Measurements from ENCODE around the gene TANGO6.

TANGO6 gene

DNA sequence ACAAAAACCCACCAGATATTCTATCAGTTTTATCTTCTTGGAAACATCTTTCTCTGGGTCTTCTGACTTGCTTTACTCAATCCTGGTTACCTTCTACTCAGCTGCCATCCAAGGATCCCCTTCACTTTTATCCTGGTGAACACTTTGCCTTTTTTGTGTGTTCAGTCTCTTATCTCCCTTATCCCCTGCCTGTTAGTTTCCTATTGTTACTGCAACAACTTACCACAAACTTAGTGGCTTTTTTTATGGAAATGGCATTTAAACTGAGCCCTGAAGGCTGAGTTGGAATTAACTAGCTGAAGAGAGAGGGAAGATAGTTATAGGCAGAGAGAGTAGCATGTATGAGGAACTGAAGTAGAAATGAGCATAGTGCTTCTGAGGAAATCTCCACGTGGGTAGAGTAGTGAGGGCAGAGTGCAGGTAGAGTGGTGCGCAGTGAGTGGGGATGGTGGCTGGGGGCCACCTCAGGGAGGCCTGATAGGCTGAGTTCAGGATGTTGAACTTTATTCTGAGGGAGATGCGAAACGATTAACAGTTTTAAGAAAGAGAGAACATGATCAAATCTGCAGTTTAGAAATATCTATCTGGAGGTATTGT is 26.3 kb downstream of the TANGO6 start:
- DNase-seq = no peak

DNA sequence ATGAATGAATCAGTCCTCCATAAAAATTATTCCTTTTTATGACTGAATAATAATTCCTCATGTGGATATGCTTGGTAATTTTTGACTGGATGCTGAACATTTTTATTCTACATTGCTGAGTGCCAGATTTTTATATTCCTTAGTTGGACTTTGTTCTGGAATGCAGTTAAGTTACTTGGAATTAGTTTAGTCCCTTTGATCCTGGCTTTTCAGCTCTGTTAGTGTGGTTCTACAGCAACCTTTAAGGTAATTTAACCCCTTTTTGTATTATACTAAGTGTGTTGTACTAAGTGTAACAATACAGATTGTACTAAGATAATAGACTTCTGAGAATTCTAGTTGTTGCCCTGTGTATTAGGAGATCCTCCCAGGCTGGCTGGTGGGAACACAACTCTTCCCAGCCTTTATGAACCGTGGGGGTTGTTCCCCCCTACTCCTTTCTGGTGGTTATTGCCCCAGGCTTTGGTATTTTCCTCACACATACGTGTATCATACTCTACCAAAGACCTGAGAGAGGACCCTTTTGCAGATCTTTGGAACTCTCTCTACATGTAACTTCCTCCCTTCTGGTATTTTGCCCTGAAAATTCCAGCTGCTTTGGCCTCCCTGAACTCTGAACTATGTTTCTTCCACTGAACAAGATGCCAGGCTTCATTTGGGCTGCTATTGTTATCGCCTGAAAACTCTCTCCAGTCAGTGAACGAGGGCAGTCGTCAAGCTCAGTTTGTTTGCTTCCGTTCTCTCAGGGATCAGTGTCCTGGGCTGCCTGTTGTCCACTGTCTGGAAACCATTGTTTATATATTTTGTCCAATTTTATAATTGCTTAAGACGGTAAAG is 30.5 kb downstream of the TANGO6 start:
- DNase-seq = no peak

DNA sequence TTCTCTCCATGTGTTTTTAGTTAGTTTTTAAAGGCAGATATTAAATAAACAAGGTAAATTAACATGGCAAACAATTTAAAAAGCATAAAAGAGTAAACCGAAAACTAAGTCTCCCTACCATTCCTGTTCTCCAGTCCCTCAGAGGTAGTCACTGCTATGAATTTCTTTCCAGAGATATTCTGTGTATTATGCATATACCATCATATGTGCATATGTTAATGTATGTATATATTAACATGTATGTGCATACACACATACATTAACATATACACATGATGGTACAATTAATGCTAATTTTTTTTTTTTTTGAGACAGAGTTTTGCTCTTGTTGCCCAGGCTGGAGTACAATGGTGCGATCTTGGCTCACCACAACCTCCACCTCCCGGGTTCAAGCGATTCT is 32.5 kb downstream of the TANGO6 start:
- DNase-seq = no peak

DNA sequence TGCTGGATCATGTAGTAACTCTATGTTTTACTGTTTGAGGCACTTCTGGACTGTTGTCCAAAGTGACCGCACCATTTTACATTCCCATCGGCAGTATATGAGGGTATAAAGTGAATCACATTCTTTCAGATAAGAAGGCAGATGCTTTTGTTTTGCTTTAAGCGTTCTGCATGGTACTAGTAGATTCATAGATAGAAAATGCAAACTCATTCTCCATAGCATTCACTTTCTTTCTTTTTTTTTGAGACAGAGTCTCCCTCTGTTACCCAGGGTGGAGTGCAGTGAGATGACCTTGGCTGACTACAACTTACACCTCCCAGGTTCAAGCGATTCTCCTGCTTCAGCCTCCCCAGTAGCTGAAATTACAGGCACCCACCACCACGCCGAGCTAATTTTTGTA is 40.4 kb downstream of the TANGO6 start:
- DNase-seq = no peak

DNA sequence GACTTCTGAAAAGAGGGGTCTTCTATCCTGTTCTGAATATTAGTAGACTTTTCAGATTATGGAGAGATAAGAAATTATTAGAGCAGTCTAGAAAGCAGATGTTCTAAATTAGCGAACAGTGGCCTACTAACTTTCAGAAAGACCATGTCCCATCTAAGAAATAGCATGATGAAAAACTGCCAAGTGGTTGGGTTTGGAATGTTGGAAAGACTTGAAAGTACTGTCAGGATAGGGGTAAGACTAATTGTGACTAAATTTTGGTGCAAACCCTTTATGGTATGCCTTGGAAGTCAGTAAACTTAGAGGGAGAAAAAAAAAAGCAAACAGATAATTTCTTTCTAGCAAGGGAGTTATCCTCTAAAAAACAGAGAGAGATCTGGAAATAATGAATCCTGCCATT is 41.1 kb downstream of the TANGO6 start:
- DNase-seq = no peak

DNA sequence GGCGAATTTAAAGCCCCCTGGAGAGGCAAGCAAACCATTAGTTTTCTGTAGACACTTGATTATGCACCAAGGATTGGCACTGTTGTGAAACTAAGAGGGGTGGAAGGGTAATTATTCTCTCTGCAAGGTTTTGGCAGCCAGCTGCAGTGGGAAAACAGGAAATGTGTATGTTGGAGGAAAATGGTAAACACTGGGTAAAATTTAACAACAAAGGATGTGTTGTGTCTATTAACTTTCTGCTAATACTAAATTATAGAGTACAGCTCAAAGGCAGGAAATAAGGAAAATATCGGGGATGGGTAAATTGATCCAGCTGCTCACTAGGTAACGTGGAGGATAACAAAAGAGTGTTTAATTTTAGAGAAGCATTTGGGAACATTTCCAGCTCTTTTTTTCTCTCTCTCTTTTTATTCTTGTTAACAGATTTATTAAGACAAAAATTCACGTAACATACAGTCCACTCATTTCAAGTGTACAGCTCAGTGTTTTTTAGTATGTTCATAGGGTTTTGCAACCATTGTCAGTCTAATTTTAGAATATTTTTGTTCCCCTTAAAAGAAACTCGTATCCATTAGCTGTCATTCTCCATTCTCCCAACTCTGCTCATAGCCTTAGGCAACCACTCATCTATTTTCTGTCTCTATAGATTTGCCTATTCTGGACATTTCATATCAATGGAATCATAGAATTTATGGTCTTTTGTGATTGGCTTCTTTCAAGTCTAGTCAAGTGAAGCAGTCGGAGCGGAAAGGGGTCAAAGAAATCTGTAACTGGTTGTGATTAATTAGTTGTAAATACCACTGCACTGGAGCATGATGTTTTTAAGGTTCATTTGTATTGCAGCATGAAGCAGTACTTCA is 41.8 kb downstream of the TANGO6 start:
- DNase-seq = peak; percentile 89

DNA sequence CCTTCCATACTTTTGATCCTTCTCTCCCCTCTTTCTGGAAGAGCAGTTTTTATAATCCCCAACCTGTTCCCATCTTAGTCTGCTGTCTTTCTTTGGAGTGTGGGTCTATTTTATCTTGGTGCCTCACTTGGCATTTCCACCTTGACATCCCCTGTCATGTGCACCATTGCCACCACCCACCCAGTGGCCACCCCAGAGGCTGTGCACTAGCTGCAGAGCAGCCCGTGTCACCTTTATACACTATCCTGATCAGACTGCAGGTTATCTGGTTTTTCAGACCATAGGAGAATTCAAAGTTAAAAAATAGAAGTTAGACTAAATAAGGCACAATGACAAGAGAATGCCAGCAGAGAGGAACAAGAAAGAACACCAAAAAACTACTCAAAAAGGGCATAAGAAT is 43.8 kb downstream of the TANGO6 start:
- no peak for DNase-seq

DNA sequence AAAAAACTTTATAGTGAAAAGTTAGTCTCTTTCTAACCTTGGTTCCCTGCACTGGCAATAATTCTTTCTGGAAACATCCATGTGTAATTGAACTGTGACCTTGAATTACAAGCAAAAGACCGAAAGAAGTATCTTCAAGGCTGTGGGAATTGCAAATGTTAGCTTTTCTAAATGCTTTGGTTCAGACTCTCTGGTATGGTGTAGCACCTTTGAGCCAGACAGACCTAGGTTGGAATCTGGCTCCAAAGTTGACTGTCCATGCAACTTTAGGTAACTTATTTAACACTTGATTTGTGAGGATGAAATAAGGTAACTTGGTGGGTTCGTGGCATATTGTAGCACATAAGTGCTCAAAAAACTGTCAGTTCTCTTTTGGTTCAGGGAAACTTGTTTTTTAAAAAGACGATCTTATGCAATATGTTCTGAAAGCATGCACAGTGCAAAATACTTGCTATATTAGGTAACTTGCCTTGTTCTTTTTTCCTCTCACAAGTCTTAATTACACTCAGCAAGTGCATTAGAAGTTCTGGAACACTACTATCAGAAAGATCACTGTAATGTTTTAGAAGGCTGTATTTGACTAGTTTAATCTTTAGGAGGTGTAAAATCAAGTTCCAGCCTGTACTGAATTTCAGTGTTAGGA is 46.3 kb downstream of the TANGO6 start:
- no peak for DNase-seq

DNA sequence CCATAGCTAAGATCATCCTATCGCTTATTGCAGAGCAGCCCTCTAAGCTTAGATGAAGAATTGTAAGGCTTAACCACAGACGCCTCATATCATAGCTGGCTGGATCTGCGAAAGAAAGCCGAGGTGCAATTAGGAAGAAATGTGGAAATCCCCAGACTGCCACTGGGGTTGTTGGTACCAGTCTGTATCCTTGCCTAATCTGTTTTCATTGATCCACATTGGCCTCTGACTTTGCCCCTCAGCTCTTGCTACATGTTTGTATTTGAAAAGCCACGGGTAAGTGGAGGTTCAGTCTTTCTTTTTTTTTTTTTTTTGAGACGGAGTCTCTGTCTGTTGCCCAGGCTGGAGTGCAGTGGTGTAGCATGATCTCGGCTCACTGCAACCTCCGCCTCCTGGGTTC is 48.9 kb downstream of the TANGO6 start:
- no peak for DNase-seq

DNA sequence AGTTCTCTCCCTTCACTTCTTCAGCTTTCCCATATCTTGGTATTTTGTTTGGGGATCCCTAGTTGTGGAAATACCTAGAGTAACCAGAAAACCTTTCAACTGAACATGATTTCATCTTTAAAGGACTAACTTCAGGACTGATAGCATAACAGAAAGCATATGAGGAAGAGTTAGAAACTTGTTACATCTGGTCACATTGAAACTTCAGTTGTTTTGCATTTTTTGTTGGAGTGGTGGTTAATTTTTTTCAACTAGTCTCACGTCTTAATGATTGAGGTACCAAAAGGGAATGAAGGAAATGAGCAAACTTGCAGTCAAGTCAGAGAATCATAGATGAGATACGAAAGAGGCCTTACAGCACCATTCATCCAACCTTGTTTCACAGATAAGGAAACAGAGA is 49.6 kb downstream of the TANGO6 start:
- no peak for DNase-seq

DNA sequence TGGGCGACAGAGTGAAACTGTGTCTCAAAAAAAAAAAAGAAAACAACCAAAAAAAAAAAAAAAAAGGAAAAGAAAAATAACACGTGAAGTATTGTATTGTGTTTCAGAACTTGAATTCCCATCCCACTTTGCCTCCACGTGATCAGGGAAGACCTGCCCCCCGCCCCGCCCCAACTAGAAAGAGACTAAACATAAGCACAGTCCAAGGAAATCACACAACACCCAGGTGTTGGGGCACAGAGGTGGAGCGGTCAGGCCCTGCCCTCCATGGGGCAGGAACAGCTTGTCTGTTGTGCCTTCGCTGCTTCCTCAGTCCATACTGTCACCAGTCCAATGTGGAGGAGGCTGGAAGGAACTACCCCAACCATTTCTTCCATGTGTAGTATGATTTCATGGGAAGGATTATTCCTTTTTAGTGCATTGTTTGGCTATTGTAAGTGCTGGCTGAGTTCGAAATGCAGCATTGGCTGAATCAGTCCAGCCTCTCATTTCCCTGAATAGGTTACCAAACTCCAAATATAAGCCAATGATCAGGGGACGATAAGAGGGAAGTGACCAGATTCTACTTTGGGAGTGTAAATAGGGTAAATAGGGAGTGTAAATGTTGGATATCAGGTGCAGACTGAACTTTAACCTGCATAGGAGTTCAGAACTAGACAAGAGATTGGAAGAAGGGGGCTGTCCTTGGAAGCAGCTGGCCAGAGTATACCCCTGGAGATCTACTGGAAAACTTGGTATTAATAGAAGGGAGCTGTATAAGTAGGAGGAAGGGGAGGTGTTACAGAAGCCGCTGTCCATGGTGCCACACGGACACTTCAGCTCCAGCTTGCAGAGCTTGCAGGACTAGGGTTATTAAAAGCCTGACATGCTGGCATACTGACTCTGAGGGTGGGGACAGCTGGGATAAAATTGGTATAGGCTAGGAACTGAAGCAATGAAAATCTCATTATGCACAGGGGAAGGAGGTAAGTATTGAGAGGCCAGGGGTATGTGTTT is 50.7 kb downstream of the TANGO6 start:
- DNase-seq = no peak

DNA sequence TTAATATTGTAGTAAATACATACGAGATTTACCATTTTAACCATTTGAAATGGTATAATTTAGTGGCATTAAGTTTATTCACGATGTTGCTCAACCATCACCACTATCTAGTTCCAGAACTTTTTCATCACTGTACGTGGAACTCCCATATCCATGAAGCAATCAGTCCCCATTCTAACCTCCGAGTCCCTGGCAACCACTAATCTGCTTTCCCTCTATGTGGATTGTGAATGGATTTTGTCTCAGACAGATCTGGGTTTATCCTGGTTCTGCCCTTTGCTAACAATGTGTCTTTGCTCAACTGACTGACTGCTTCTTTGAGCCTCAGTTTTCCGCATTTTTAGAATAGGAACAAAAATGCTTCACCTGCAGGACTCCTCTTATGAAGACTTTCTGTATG is 51.4 kb downstream of the TANGO6 start:
- DNase-seq = no peak

DNA sequence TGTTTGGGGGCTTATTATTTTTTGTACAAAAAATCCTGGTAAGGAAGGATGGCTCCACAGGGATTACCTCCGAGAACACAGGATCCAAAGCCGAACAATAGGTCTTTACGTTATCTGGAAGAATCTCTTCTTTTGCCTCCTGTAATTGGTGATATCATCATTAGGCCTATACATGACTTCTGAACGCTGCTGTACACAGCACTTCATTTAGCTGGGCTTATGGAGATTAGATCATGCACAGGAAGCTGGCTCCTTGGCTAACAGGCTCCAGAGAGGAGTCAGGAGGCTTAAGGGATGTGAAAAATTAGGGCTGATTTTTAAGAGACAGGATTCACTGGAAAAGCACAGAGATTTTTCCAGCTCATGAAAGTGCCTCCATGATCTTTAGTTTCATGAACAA is 54.7 kb downstream of the TANGO6 start:
- no peak for DNase-seq

DNA sequence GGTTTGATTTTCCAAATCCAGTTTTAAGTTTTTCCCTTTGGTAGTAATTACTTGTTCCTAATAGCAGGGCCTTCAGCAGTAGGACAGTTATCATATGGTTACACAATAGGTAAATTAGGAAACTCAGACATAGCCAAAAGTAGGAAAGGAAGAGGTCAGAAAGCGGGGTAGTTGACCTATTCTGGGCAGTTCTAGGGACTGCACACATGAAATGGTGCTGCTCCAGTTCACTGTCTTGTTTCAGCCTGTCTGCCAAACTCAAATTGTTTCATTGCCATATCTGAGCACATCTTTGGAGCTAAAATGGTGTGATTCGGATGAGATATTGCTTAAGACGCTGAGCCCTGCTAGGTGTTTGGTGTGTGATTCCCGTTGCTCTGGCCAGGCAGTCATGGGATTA is 56.7 kb downstream of the TANGO6 start:
- DNase-seq = no peak

DNA sequence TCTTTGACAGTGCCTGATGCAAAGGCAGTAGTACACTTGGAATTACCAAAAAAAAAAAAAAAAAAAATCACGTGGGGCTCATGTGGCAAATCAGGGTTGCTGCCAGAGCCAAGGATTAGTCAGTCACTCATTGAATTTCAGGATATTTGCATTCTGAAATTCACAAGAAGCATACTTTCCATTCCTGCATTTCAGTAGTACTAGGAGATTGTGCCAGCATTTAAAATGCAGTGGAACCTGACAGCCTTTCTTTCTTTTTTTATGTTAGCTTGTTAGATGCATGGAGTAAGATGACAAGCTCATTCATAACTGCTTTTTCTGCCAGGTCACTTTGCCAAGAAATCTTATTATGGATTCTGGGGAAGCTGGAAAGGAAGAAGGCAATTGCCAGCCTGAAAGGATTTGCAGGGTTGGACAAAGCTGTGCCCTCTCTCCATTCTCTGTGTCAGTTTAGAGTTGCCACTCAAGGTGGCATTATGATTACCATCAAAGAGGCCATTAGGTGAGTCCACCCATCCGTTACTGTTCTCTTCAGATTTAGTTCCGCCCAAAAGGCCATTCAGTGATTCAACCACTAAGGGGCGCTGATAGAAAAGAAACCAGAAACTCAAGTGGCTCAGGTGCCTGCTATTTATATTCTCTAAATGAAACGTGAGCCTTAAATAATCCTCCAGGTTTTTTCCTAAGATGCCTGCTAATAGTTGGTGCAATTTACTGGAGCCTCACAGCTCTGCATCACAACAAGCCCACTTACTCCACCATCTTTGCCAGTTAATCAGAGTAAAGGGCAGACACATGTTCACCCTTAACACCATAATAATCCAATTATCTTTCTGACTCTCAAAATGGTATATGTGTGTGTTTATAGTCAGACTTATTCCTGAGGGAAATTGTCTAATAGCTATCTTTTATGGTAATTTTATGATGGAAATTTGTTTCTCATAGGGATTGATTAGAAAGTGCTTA is 59.0 kb downstream of the TANGO6 start:
- peak; percentile 69 for DNase-seq

DNA sequence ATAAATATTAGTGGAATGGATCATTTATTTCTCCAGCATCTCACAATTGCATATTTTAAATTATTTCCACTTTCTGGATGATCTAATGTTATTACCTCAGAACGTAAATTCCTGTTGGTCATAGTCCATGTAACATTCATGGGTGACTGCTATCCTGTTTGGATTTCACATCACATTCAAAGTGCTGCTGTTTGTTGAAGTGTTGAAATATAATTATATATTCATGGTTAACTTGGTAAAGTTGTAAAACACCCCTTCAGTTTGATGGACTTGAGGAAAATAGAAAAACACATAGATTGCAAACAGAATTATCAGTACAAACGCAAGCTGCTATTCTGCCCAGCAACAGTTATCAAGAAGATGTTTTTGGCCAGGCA is 59.6 kb downstream of the TANGO6 start:
- no peak for DNase-seq

DNA sequence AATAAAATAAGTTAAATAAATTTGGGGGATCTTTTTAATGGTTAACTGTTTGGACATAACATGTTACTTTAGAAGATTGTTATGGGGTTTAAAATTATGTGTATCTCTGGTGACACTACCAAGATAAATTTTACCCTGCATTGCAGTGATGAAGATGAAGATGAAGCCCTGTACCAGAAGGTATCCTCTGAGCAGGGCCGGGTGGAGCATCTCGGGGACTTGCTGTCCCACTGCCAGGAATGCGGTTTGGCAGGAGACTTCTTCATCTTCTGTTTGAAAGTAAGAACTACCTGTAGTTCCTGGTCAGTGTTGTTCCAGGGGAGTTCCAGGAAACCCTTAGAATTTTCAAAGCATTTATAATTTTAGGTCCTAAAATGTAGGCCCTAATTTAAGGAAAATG is 64.0 kb downstream of the TANGO6 start:
- DNase-seq = no peak

DNA sequence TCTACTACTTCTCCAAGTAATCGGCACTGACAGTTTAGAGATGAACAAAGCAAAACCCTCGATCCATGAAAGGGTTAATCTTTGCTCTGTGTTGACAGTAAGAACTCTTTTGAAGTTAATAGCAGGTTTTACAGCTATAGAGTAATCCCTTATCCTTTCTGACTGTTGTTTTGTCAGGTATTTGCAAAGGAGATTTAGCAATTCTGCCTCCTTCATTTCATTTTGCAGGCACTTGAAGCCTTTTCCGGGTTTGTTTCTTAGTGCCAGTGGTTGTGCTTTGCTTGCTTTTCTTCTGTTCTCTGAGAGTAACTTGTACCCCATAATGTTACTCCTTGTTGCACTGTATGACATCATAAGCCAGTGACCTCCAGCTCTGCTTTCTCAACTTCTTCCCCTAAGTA is 64.5 kb downstream of the TANGO6 start:
- no peak for DNase-seq

DNA sequence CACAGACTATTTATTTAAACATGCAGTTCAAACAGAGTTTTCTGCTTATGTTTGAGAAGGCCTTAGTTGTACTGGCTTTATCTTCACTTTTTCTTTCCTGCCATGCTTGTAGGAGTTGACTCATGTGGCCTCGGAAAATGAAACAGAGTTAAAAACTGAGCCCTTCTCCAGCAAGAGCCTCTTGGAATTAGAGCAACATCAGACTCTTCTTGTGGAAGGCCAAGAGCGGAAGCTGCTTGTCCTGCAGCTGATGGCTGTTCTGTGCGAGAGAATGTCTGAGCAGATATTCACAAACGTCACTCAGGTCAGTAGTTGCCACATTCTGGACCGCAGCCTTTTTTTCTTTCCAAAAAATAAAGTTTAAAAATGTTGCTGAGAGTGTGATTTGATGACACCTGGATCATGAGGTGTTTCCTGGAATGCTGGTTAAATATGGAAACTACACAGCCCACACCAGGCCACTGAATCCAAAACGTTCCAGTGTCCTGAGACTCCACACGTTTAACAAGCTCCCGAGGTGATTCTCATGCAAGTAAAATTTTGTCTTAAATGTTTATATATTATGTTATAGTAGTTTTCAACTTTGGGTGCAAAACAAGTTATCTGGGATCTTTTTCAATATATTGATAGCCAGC is 65.9 kb downstream of the TANGO6 start:
- no peak for DNase-seq

DNA sequence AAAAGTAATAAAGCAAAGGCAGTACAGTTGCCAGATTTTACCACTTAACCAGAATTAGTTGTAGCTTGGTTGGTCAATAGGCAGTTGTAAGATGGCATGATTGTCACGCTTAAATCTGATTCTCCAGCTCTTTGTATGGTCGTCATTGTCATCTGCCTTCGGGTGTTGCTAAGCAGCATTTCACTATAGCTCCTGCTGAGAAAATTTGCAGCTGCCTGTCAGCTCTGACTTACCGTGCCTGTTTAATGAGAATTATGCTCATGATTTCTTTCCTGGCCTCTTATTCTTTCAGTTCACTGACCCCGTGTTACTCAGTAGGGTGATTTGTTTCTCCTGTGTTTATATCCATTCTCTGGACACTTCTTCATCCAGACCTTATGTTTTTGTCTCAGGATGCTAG is 66.7 kb downstream of the TANGO6 start:
- peak; percentile 85 for DNase-seq
